ENCODE results near the gene PCSK5. TPM values are rescaled to one million over a fixed set of nuclear protein-coding genes. Genes with fewer than 3 reads are reported as not detected.

PCSK5 gene
- total and polyA plus RNA-seq, 4 donors, result 5.1 to 47.5 (median 22.0) TPM

DNA sequence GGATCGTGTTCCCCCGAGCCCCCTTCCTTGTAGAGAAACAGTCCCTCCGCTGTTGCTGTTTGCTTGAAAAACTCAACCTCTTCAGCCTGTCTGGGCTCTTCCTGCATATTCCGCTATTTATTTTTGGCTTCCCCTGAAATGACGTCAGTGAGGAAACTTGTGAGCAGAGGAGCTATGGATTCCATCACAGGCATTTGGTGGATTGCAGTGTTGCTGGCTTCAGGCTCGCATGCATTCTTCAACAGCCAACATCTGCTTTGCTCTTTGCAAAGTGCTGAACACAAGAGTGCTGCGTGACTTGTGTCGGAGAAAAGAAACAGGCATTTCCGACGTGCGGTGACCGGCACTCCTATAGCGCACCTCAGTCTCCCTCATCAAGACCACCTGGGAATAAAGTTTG is 271.1 kb downstream of the PCSK5 start:
- DNase-seq (no peak), ATAC-seq (ENCODE audit: low FRiP score) (peak; percentile 57)
- H3K27ac ChIP-seq (ENCODE audit: low read depth in 1 of 2, low read length in 2 of 2), result peak overlapping the region in 1 of 2 donors; percentile 89
- H3K4me3 ChIP-seq (ENCODE audit: low read length in 2 of 2), result no peak overlapping the region
- H3K27me3 ChIP-seq (ENCODE audit: control insufficient read depth in 1 of 2, insufficient read depth in 2 of 2, low read length in 1 of 2), result no peaks in the 10 kb centered on the region
- no peaks in the 10 kb centered on the region for H3K9me3 ChIP-seq (ENCODE audit: control insufficient read depth, low read length)
- peaks cover 8 to 10% of the 10 kb centered on the region in 2 donors for H3K36me3 ChIP-seq (ENCODE audit: control insufficient read depth in 1 of 2, insufficient read depth in 2 of 2, low read length in 1 of 2)
- WGBS, 2 donors, result 22 to 26% methylated on average over 13 of the region's 13 CpGs
- intact Hi-C loops (cut with DNase I), result loop anchor here in 1 of 2 donors (5.0 kb wide), 1 partner anchor 269 kb away; the partner anchor contains the start of gene PCSK5
- peaks cover 3 to 7% of the 10 kb centered on the region in 2 donors for H3K4me1 ChIP-seq (ENCODE audit: control insufficient read depth in 1 of 2, insufficient read depth in 2 of 2, low read length in 2 of 2)

DNA sequence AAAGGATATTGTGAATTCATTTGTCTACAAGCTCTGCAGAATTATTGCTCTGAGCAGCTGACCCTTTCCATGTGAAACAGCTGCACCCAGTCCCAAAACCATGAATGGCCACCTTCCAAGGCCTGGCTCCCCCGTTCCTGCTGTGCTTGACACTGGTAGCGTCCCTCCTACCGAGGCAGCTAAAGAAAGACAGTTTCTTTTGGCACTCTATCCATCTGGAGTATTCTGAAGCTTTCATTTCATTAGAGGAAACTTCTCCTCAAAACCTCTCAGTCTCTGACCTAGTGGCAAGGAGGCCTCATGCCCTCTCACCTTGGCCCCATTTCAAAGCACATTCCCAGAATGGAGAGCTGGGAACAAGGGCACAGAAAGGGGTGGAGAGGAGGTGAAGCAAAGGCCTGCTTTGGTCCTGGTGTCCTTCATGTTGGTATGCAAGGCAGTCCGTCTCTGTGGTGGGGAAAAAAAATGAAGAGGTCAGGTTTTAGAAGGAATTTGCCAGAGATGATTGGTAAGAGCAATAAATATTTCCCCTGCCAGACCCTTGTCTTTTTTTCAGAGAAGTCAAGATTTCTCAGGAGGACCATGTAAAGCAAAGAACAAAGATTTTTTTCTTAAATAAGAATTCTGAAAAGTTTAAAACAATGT is 271.7 kb downstream of the PCSK5 start:
- no peak for DNase-seq
- Histone ChIP-seq H3K27me3 (ENCODE audit: control insufficient read depth in 1 of 2, insufficient read depth in 2 of 2, low read length in 1 of 2) (no peaks in the 10 kb centered on the region), H3K4me3 (ENCODE audit: low read length in 2 of 2) (no peak overlapping the region), H3K36me3 (ENCODE audit: control insufficient read depth in 1 of 2, insufficient read depth in 2 of 2, low read length in 1 of 2) (peaks cover 6 to 10% of the 10 kb centered on the region in 2 donors), H3K4me1 (ENCODE audit: control insufficient read depth in 1 of 2, insufficient read depth in 2 of 2, low read length in 2 of 2) (peaks cover 4 to 7% of the 10 kb centered on the region in 2 donors), H3K27ac (ENCODE audit: low read depth in 1 of 2, low read length in 2 of 2) (peak overlapping the region; percentile 37 to 89), H3K9me3 (ENCODE audit: control insufficient read depth, low read length) (no peaks in the 10 kb centered on the region)
- peak; percentile 37 for ATAC-seq (ENCODE audit: low FRiP score)
- WGBS, 2 donors, result 10 to 11% methylated on average over 4 of the region's 4 CpGs
- intact Hi-C loops (cut with DNase I), result loop anchor here in 1 of 2 donors (5.0 kb wide), 1 partner anchor 270 kb away; the partner anchor contains the start of gene PCSK5

DNA sequence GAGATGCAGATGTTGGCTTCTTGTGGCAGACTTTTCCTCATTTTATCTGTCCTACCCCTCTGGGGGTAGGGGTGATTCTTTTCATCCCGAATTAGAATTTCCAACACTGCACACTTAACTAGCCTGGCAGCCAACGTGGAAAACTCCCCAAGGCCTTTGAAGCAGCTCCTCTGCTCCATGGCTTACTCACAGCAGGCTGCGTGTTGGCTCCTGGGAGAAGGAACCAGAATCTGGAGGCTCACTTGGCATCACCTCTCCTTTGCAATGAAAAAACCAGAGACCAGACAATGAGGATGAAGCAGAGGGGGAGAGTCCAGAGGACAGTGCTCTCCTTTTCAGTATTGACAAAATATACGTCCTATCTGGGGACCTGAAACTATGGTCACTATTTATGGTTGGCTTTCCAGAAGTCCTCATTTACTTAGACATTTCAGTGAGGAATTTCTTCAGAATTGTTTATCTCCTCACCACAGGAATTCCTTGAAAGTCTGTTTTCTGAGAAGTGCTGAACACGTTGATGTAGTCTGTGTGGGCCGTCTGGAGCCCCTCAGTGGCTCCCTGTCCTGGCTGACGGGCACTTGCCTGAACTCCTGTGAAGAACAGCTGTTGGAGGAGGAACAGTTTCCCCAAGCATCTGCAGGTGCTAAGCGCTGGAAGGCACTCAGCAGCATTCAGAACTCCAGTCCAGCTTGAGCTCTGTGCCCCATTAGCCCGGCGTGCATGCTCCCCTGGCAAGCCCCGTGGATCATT is 272.5 kb downstream of the PCSK5 start:
- Histone ChIP-seq H3K27me3 (ENCODE audit: control insufficient read depth in 1 of 2, insufficient read depth in 2 of 2, low read length in 1 of 2) (no peaks in the 10 kb centered on the region), H3K4me1 (ENCODE audit: control insufficient read depth in 1 of 2, insufficient read depth in 2 of 2, low read length in 2 of 2) (peaks cover 4 to 7% of the 10 kb centered on the region in 2 donors), H3K4me3 (ENCODE audit: low read length in 2 of 2) (no peak overlapping the region), H3K27ac (ENCODE audit: low read depth in 1 of 2, low read length in 2 of 2) (peak overlapping the region; percentile 37 to 80), H3K36me3 (ENCODE audit: control insufficient read depth in 1 of 2, insufficient read depth in 2 of 2, low read length in 1 of 2) (peaks cover 6 to 10% of the 10 kb centered on the region in 2 donors), H3K9me3 (ENCODE audit: control insufficient read depth, low read length) (no peaks in the 10 kb centered on the region)
- DNase-seq, result peak; percentile 45 to 73
- 37 to 43% methylated on average over 11 of the region's 11 CpGs for WGBS, 2 donors
- intact Hi-C loops (cut with DNase I), result loop anchor here in 1 of 2 donors (5.0 kb wide), 1 partner anchor 271 kb away; the partner anchor contains the start of gene PCSK5
- ATAC-seq (ENCODE audit: low FRiP score), result peak; percentile 55

DNA sequence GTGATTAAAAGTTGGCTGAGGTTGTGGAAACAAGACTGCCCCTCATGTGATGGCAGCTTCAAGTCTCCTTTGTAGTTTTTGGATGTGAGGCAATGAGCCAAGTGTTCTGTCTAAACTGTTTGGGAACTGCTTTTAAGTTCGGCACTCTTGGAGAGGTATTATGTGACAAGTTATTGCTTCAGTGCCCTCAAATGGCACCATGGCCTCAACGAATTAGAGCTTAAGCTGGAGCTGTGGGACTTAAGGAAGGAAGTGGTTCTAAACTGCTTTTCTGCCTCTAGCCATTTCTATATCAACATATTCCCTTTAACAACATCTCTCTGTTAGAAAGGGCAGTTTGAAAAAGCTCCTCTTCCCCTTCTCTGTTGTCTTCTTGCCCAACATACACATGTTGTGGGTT is 276.1 kb downstream of the PCSK5 start:
- DNase-seq (no peak), ATAC-seq (ENCODE audit: low FRiP score) (no peak)
- Histone ChIP-seq H3K27me3 (ENCODE audit: control insufficient read depth in 1 of 2, insufficient read depth in 2 of 2, low read length in 1 of 2) (no peaks in the 10 kb centered on the region), H3K9me3 (ENCODE audit: control insufficient read depth, low read length) (no peaks in the 10 kb centered on the region), H3K4me3 (ENCODE audit: low read length in 2 of 2) (no peak overlapping the region), H3K36me3 (ENCODE audit: control insufficient read depth in 1 of 2, insufficient read depth in 2 of 2, low read length in 1 of 2) (peaks cover 8 to 12% of the 10 kb centered on the region in 2 donors), H3K27ac (ENCODE audit: low read depth in 1 of 2, low read length in 2 of 2) (peak overlapping the region in 1 of 2 donors; percentile 22), H3K4me1 (ENCODE audit: control insufficient read depth in 1 of 2, insufficient read depth in 2 of 2, low read length in 2 of 2) (peaks cover 4% of the 10 kb centered on the region in 2 donors)
- intact Hi-C loops (cut with DNase I), result no loop called here
- WGBS, 2 donors, result 4 to 6% methylated on average over 2 of the region's 2 CpGs

DNA sequence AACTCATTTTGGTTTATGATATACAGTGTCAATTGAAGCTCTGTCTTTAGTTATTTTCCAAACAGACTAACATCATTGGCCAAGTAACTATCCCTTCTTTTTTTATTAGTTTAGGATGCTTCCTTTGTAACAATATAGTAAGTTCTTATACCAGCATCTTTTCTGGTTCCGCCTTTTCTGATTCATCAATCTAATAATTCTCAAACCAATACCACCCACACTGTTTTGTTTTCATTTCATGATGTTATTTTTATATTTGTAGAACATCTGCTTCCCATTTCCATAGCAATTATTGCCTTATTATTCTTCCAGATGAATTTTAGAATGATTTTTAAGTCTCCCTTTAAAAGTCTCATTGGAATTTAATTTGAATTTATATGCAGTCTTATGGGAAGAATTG is 285.7 kb downstream of the PCSK5 start:
- intact Hi-C loops (cut with DNase I), result no loop called here
- 96 to 97% methylated on average over 1 of the region's 1 CpG for WGBS, 2 donors
- no peak for ATAC-seq (ENCODE audit: low FRiP score)
- Histone ChIP-seq H3K4me1 (ENCODE audit: control insufficient read depth in 1 of 2, insufficient read depth in 2 of 2, low read length in 2 of 2) (peaks cover 0 to 2% of the 10 kb centered on the region in 2 donors), H3K27me3 (ENCODE audit: control insufficient read depth in 1 of 2, insufficient read depth in 2 of 2, low read length in 1 of 2) (no peaks in the 10 kb centered on the region), H3K9me3 (ENCODE audit: control insufficient read depth, low read length) (no peaks in the 10 kb centered on the region), H3K36me3 (ENCODE audit: control insufficient read depth in 1 of 2, insufficient read depth in 2 of 2, low read length in 1 of 2) (peaks cover 2 to 3% of the 10 kb centered on the region in 2 donors), H3K4me3 (ENCODE audit: low read length in 2 of 2) (no peak overlapping the region), H3K27ac (ENCODE audit: low read depth in 1 of 2, low read length in 2 of 2) (no peak overlapping the region)
- no peak for DNase-seq

DNA sequence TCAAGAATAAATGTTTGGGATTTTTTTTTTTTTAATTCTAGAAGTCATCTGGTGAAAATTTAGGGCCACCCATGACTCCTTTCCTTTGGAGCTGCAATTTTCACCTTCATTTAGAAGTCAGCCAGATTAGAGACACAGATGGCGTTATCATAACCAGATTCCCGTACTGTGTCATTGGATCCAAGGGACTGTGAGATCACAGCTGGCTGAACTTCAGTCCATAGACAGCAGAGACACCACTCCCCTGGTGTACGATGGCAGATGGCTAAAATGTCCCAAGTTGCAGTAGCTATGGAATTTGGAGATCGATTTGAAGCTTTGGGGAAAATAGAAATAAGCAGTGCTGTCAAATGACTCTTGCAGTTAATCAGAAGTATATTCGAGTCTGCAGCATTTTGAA is 287.5 kb downstream of the PCSK5 start:
- no peak for ATAC-seq (ENCODE audit: low FRiP score)
- H3K27ac ChIP-seq (ENCODE audit: low read depth in 1 of 2, low read length in 2 of 2), result no peak overlapping the region
- H3K36me3 ChIP-seq (ENCODE audit: control insufficient read depth in 1 of 2, insufficient read depth in 2 of 2, low read length in 1 of 2), result peaks cover 0 to 5% of the 10 kb centered on the region in 2 donors
- intact Hi-C loops (cut with DNase I), result no loop called here
- peaks cover 0 to 2% of the 10 kb centered on the region in 2 donors for H3K4me1 ChIP-seq (ENCODE audit: control insufficient read depth in 1 of 2, insufficient read depth in 2 of 2, low read length in 2 of 2)
- H3K9me3 ChIP-seq (ENCODE audit: control insufficient read depth, low read length), result no peaks in the 10 kb centered on the region
- H3K27me3 ChIP-seq (ENCODE audit: control insufficient read depth in 1 of 2, insufficient read depth in 2 of 2, low read length in 1 of 2), result no peaks in the 10 kb centered on the region
- WGBS, 2 donors, result 88 to 89% methylated on average over 5 of the region's 5 CpGs
- H3K4me3 ChIP-seq (ENCODE audit: low read length in 2 of 2), result no peak overlapping the region
- DNase-seq, result no peak

DNA sequence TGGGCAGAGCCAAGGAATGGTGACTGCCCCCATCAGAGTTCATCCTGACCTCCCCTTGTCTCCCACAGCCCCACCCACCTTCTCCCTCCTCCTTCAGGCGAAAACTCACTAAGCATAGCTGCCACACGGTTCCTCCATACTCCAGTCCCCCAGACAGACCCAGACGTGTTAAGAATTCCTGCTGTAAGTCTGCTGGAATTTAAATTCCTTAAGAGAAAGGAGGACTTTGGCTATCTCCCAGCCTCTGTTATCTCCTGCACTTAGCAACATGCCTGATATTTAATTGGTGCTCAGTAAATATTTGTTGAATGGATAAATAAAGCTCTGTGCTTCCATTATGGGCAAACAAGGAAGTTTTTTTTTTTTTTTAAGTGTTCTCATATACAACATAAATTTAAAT is 290.1 kb downstream of the PCSK5 start:
- intact Hi-C loops (cut with DNase I), result no loop called here
- DNase-seq (no peak), ATAC-seq (ENCODE audit: low FRiP score) (no peak)
- Histone ChIP-seq H3K27me3 (ENCODE audit: control insufficient read depth in 1 of 2, insufficient read depth in 2 of 2, low read length in 1 of 2) (no peaks in the 10 kb centered on the region), H3K4me3 (ENCODE audit: low read length in 2 of 2) (no peak overlapping the region), H3K4me1 (ENCODE audit: control insufficient read depth in 1 of 2, insufficient read depth in 2 of 2, low read length in 2 of 2) (no peaks in the 10 kb centered on the region), H3K27ac (ENCODE audit: low read depth in 1 of 2, low read length in 2 of 2) (no peak overlapping the region), H3K36me3 (ENCODE audit: control insufficient read depth in 1 of 2, insufficient read depth in 2 of 2, low read length in 1 of 2) (peaks cover 0 to 7% of the 10 kb centered on the region in 2 donors), H3K9me3 (ENCODE audit: control insufficient read depth, low read length) (no peaks in the 10 kb centered on the region)
- WGBS, 2 donors, result 30 to 44% methylated on average over 3 of the region's 3 CpGs

DNA sequence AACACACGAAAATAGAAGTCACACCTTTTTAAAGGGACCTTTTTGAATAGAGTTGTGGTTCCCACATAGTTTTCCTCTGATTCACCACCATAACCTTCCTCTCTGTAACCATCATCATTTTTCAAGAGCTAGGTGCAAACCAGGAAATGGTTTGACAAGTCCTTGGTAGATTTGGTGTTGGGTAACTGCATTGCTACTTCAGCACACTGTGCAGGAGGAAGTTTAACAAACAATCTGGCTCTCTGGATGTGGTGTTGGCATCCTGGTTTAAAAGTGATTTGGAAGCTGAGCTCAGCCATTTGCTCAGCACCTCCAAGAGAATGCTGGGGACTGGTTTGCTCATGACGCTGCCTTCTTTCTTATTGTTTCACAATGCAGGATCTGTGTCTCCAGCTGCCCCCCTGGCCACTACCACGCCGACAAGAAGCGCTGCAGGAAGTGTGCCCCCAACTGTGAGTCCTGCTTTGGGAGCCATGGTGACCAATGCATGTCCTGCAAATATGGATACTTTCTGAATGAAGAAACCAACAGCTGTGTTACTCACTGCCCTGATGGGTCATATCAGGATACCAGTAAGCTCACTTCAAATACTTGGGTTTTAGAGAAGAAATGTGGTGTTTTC is 290.7 kb downstream of the PCSK5 start:
- Histone ChIP-seq H3K36me3 (ENCODE audit: control insufficient read depth in 1 of 2, insufficient read depth in 2 of 2, low read length in 1 of 2) (peaks cover 0 to 7% of the 10 kb centered on the region in 2 donors), H3K27ac (ENCODE audit: low read depth in 1 of 2, low read length in 2 of 2) (no peak overlapping the region), H3K27me3 (ENCODE audit: control insufficient read depth in 1 of 2, insufficient read depth in 2 of 2, low read length in 1 of 2) (no peaks in the 10 kb centered on the region), H3K4me1 (ENCODE audit: control insufficient read depth in 1 of 2, insufficient read depth in 2 of 2, low read length in 2 of 2) (no peaks in the 10 kb centered on the region), H3K4me3 (ENCODE audit: low read length in 2 of 2) (no peak overlapping the region), H3K9me3 (ENCODE audit: control insufficient read depth, low read length) (no peaks in the 10 kb centered on the region)
- ATAC-seq (ENCODE audit: low FRiP score) (no peak), DNase-seq (no peak)
- intact Hi-C loops (cut with DNase I), result no loop called here
- WGBS, 2 donors, result 83 to 87% methylated on average over 5 of the region's 5 CpGs
